ENCODE results near the gene NCAM1.

NCAM1 gene

DNA sequence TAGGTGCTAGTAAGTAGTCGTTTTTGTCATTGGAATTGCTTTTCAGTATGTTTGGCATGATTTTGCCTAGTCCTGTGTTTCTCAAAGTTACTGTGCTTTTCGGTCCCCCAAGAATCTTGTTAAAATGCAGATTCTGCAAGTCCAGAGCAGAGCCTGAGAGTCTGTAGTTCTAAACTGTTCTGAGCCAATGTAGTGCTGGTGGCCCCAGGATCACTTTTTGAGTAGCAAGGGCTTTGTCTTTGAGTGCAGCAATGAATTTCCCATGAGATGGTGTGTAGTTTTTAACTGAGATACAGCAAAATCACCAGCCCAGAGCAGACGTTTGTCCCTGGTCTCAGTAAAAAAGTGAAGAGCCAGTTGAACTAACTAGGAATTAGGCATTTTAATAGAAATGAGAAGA is 122.4 kb downstream of the NCAM1 start:
- Histone ChIP-seq H3K27ac (replicated peaks) (no peak overlapping the region), H3K27me3 (ENCODE audit: insufficient read depth, poor library complexity, severe bottlenecking) (no peaks in the 10 kb centered on the region), H3K4me3 (replicated peaks; ENCODE audit: insufficient read depth, low read length) (no peak overlapping the region)
- DNase-seq (ENCODE audit: low read depth in 1 of 2, low spot score in 1 of 2): no peak
- TF ChIP-seq, protein P1, sequence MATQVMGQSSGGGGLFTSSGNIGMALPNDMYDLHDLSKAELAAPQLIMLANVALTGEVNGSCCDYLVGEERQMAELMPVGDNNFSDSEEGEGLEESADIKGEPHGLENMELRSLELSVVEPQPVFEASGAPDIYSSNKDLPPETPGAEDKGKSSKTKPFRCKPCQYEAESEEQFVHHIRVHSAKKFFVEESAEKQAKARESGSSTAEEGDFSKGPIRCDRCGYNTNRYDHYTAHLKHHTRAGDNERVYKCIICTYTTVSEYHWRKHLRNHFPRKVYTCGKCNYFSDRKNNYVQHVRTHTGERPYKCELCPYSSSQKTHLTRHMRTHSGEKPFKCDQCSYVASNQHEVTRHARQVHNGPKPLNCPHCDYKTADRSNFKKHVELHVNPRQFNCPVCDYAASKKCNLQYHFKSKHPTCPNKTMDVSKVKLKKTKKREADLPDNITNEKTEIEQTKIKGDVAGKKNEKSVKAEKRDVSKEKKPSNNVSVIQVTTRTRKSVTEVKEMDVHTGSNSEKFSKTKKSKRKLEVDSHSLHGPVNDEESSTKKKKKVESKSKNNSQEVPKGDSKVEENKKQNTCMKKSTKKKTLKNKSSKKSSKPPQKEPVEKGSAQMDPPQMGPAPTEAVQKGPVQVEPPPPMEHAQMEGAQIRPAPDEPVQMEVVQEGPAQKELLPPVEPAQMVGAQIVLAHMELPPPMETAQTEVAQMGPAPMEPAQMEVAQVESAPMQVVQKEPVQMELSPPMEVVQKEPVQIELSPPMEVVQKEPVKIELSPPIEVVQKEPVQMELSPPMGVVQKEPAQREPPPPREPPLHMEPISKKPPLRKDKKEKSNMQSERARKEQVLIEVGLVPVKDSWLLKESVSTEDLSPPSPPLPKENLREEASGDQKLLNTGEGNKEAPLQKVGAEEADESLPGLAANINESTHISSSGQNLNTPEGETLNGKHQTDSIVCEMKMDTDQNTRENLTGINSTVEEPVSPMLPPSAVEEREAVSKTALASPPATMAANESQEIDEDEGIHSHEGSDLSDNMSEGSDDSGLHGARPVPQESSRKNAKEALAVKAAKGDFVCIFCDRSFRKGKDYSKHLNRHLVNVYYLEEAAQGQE (IDR thresholded peaks at IDR 0.05; ENCODE audit: insufficient replicate concordance, low read depth): no peak
- no peak for TF ChIP-seq POLR2AphosphoS5 (IDR thresholded peaks at IDR 0.05; ENCODE audit: low read depth)
- TF ChIP-seq SPI1 (IDR thresholded peaks at IDR 0.05; ENCODE audit: borderline replicate concordance, low read depth): no peak
- TF ChIP-seq, protein P2, sequence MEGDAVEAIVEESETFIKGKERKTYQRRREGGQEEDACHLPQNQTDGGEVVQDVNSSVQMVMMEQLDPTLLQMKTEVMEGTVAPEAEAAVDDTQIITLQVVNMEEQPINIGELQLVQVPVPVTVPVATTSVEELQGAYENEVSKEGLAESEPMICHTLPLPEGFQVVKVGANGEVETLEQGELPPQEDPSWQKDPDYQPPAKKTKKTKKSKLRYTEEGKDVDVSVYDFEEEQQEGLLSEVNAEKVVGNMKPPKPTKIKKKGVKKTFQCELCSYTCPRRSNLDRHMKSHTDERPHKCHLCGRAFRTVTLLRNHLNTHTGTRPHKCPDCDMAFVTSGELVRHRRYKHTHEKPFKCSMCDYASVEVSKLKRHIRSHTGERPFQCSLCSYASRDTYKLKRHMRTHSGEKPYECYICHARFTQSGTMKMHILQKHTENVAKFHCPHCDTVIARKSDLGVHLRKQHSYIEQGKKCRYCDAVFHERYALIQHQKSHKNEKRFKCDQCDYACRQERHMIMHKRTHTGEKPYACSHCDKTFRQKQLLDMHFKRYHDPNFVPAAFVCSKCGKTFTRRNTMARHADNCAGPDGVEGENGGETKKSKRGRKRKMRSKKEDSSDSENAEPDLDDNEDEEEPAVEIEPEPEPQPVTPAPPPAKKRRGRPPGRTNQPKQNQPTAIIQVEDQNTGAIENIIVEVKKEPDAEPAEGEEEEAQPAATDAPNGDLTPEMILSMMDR (IDR thresholded peaks at IDR 0.05; ENCODE audit: insufficient read depth, low read length): no peak
- TF ChIP-seq GABPA (IDR thresholded peaks at IDR 0.05; ENCODE audit: low read depth): no peak

DNA sequence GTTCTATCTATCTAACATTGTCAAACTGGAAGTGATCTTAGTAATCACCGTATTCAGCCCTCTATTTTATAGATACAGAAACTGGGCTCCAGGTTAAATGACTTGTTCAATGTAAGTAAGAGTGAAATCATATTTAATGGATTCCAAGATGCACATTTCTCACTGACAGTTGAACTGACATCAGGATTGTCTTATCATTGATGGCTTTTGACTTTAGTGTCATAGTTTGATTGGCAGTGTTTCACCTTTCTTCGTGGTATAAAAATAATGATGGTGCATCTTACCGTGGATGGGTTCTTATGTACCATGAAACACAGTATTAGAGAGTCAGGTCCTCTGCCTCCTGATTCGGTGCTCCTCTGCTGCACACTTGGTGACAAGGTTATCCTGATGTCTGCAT is 123.1 kb downstream of the NCAM1 start:
- Histone ChIP-seq H3K27ac (replicated peaks) (no peak overlapping the region), H3K4me3 (replicated peaks; ENCODE audit: insufficient read depth, low read length) (no peak overlapping the region), H3K27me3 (ENCODE audit: insufficient read depth, poor library complexity, severe bottlenecking) (no peaks in the 10 kb centered on the region)
- no peak for DNase-seq (ENCODE audit: low read depth in 1 of 2, low spot score in 1 of 2)
- TF ChIP-seq, protein P1 (IDR thresholded peaks at IDR 0.05; ENCODE audit: insufficient replicate concordance, low read depth): no peak
- TF ChIP-seq GABPA (IDR thresholded peaks at IDR 0.05; ENCODE audit: low read depth): no peak
- no peak for TF ChIP-seq SPI1 (IDR thresholded peaks at IDR 0.05; ENCODE audit: borderline replicate concordance, low read depth)
- TF ChIP-seq, protein P2 (IDR thresholded peaks at IDR 0.05; ENCODE audit: insufficient read depth, low read length): no peak

DNA sequence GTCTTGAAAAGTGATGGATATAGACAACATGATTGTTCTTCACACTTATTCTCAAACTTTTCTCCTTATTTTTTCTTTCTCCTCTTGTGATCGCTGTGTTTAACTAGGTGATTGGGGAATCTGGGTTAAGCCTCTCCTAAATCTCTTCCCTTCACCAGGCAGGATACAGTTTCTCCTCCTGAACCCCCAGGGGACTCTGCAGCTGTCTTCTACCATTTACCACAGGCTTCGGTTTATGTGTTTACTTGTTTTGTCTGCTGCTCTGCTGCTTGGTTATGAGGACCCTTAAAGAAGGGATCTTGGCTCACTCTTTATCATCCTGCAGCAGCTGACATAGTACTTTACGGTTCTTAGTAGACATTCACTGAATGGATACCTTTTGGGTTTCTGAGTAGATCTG is 124.2 kb downstream of the NCAM1 start:
- H3K27me3 ChIP-seq (ENCODE audit: insufficient read depth, poor library complexity, severe bottlenecking): no peaks in the 10 kb centered on the region
- TF ChIP-seq, protein P1 (IDR thresholded peaks at IDR 0.05; ENCODE audit: insufficient replicate concordance, low read depth): no peak
- TF ChIP-seq SPI1 (IDR thresholded peaks at IDR 0.05; ENCODE audit: borderline replicate concordance, low read depth): no peak
- TF ChIP-seq, protein P2 (IDR thresholded peaks at IDR 0.05; ENCODE audit: insufficient read depth, low read length): no peak
- TF ChIP-seq GABPA (IDR thresholded peaks at IDR 0.05; ENCODE audit: low read depth): no peak
- TF ChIP-seq POLR2AphosphoS5 (IDR thresholded peaks at IDR 0.05; ENCODE audit: low read depth): no peak
- DNase-seq (ENCODE audit: low read depth in 1 of 2, low spot score in 1 of 2): no peak

More for the DNA sequence above, 124.2 kb downstream of the NCAM1 start:
- H3K4me3 ChIP-seq (replicated peaks; ENCODE audit: insufficient read depth, low read length): no peak overlapping the region
- H3K27ac ChIP-seq (replicated peaks): no peak overlapping the region

All from HL-60 (cell line).